Dedifferentiated amniotic fluid mesenchymal stem cell (primary cell): Measurements from ENCODE around the gene FOXC1.

Experiments
- DNase-seq: peaks from one replicate; pipeline ENCODE4 v3.0.0-alpha.2; 2016; ENCODE audit errors: extremely low spot score

The FOXC1 gene

DNA sequence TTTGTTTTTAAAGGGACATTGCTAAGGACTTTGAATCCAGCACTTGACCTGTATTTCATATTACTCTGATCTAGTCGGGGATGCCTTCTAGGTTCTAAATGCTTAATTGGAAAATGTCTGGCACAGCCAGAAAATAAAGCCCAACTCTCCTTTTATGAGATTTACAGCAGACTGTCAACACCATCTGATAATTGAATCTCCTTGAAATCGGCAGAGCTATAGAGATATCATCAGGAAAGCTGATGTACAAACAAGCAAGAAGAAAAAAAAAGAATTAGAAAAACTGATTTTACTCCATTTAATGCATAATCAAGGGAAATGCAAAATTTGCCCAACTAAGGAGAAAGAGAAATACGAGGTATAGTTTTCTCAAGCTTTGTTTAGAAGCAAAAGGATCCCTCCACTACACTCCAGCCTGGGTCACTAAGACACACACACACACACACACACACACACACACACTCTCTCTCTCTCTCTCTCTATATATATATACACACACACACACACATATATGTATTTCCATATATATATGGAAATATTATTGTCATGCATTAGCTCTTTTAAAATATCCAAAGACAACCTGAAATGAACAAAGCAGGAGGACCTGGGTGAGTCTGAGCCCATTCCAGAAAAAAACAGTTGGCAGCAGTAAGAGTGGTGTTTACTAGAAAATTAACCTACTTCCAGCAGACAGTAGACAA is 9.5 kb upstream of the FOXC1 start:
- DNase-seq: no peak

DNA sequence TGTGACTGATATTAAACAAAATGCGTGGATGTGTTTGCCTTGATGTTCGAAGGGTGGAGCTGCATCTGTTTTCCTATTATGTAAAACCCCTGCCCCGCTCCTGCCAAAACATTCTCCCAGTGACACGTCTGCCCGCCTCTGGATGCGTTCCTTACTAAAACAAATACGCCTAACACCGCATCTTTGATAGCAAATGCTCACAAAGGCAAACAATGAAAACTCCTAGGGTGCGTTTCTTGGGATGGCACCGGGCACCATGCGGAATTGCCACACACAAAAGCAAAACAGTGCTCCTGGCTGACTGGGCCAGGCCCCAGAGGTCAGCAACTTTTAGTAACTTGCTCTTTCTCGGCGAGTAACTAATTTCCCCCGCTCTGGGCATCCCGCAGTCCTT is 9.0 kb upstream of the FOXC1 start:
- DNase-seq: no peak

GRCh38 chr6:1601158-1602048 is 8.3 kb upstream of the FOXC1 start:
- DNase-seq: no peak

- no peak for DNase-seq
These were observed 7.5 kb upstream of the FOXC1 start for GRCh38 chr6:1602049-1602713.

- no peak for DNase-seq
These were observed 6.0 kb upstream of the FOXC1 start for GRCh38 chr6:1603708-1604107.

GRCh38 chr6:1604158-1605003 is 5.3 kb upstream of the FOXC1 start:
- peak; percentile 32 for DNase-seq

GRCh38 chr6:1605004-1605892 is 4.5 kb upstream of the FOXC1 start:
- no peak for DNase-seq

- no peak for DNase-seq
These were observed 3.6 kb upstream of the FOXC1 start for GRCh38 chr6:1605893-1606779.

DNA sequence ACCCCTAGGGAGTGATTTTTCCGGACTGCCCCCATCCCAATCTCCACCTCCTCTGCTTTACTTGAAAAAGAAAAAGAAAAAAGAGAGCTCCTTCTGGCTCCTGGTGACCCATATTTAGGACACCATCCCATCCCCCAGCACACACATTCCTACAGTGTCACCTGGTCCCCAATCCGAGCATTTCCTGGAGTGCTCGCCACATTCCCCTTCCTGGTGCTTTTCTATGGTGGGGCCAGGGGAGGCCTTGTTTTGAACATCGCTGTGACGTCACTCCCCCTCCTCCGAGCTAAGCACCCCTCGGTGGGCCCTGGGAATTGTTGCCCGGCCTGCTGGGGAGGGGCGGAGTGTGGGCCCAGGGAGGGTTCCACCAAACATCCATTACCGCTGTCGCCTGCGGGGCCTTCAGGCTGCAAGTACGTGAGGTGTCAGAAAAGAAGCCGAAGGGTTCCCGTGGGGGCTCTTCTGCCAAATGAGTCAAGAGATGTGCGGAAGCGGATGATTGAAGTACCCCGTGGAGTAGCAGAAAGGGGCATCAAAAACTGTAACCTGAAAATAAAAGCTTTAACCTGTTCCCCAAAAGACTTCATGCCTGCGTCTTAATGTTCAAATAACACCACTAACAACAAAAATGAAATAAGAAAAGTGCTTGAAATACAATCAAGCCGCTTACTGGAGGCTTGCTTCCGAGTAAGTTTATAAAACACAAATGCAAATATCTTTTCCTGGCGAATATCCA is 2.8 kb upstream of the FOXC1 start:
- no peak for DNase-seq

DNA sequence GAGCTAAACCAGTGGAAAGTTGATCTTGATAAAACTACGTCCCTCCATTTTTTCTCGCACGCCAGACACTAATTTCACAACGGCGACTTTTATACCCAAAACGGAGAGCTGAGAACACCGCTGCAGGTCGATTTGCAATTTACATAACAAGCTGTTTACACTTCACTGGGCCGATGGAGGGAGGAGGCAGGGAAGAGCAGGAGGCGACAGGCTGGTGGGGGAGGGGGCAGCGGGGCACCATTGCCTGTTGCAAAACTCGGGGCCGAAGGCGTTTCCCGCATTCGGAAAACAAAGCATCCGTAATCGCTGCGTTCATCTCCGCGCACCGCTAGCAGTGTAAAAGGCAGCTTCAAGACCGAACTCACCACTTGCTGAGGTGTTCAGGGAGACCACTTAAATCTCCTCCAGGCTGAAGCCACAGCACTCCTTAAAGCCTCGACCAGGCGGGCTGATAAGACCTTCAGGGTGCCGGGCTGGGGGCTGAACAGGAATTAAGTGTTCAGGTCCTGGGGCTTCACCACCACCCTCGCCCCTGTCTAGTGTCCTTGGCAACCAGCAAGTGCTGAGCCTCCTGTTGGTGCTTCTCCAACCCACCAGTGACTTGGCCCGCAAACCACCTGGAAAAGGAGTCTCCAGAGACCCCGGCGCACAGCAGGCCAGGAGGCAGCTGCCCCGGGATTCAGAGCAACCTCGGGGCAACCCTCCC is 2.0 kb upstream of the FOXC1 start:
- no peak for DNase-seq

- no peak for DNase-seq
These were observed 1.3 kb upstream of the FOXC1 start for GRCh38 chr6:1608222-1609040.

DNA sequence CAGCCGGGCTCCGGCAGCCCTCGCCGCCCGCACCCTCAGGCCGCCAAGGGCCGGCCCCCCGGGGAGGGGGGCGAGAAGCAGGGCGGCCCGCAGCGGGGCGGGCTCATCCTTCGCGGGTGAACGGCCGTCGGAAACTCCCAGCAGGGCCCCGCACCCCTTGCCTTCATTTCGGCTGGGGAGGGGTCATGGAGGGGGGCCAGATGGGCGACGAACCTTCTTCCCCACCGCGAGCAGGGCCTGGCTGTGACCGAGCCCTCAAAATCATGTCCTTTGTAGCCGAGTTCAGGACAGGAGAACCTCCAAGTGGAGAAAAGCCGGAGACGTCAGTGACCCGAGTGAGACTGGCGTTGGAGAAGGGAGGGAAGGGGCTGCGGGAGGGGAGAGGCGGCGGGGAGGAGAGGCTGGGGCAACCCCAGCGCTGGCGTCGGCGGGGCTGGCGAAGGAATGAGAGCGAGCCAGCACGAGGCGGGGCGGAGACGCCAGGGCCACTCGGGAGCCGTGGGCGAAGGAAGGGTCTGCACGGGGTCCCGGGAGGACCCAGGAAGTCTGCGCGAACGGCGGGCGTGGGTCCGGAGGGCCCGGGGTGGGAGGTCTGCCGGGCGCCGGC is 571 bp upstream of the FOXC1 start:
- DNase-seq: no peak

DNA sequence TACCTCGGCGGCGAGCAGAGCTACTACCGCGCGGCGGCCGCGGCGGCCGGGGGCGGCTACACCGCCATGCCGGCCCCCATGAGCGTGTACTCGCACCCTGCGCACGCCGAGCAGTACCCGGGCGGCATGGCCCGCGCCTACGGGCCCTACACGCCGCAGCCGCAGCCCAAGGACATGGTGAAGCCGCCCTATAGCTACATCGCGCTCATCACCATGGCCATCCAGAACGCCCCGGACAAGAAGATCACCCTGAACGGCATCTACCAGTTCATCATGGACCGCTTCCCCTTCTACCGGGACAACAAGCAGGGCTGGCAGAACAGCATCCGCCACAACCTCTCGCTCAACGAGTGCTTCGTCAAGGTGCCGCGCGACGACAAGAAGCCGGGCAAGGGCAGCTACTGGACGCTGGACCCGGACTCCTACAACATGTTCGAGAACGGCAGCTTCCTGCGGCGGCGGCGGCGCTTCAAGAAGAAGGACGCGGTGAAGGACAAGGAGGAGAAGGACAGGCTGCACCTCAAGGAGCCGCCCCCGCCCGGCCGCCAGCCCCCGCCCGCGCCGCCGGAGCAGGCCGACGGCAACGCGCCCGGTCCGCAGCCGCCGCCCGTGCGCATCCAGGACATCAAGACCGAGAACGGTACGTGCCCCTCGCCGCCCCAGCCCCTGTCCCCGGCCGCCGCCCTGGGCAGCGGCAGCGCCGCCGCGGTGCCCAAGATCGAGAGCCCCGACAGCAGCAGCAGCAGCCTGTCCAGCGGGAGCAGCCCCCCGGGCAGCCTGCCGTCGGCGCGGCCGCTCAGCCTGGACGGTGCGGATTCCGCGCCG is 994 bp downstream of the FOXC1 start:
- no peak for DNase-seq

- DNase-seq: no peak
These were observed 1.5 kb downstream of the FOXC1 start for GRCh38 chr6:1611322-1611571.

DNA sequence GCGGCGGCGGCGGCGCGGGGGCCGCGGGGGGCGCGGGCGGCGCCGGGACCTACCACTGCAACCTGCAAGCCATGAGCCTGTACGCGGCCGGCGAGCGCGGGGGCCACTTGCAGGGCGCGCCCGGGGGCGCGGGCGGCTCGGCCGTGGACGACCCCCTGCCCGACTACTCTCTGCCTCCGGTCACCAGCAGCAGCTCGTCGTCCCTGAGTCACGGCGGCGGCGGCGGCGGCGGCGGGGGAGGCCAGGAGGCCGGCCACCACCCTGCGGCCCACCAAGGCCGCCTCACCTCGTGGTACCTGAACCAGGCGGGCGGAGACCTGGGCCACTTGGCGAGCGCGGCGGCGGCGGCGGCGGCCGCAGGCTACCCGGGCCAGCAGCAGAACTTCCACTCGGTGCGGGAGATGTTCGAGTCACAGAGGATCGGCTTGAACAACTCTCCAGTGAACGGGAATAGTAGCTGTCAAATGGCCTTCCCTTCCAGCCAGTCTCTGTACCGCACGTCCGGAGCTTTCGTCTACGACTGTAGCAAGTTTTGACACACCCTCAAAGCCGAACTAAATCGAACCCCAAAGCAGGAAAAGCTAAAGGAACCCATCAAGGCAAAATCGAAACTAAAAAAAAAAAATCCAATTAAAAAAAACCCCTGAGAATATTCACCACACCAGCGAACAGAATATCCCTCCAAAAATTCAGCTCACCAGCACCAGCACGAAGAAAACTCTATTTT is 2.0 kb downstream of the FOXC1 start:
- DNase-seq: no peak
